HepG2 (cell line): ENCODE data around the gene ETHE1. TPM values are rescaled to one million over a fixed set of nuclear protein-coding genes. Genes with fewer than 3 reads are reported as not detected.

ENCODE experiments used
- HOXA7 ChIP-seq: sonication (generic); formaldehyde crosslinking; IDR thresholded peaks from 2 replicates; pipeline ENCODE4 v1.8.1; 2022; ENCODE audit warnings: mild to moderate bottlenecking, missing genetic modification reagents, moderate library complexity
- KIAA2018 ChIP-seq: sonication (generic); formaldehyde crosslinking; IDR thresholded peaks from 2 replicates; pipeline ENCODE4 v1.5.0; 2020; ENCODE audit warnings: mild to moderate bottlenecking, missing genetic modification reagents, borderline replicate concordance
- MXD3 ChIP-seq: IDR thresholded peaks from 2 replicates; pipeline ENCODE4 v1.6.1; 2016; ENCODE audit warnings: mild to moderate bottlenecking, missing biosample characterization, missing genetic modification reagents
- ONECUT2 ChIP-seq: sonication (generic); formaldehyde crosslinking; IDR thresholded peaks from 2 replicates; pipeline ENCODE4 v1.4.0; 2020; ENCODE audit warnings: missing genetic modification reagents
- RARG ChIP-seq: sonication (generic); formaldehyde crosslinking; IDR thresholded peaks from 2 replicates; pipeline ENCODE4 v1.4.0; 2020; ENCODE audit warnings: low read depth, mild to moderate bottlenecking, missing genetic modification reagents
- ZBTB1 ChIP-seq: sonication (generic); formaldehyde crosslinking; IDR thresholded peaks from 2 replicates; pipeline ENCODE4 v1.4.0; 2020; ENCODE audit warnings: missing genetic modification reagents, borderline replicate concordance
- ZNF263 ChIP-seq: sonication (generic); formaldehyde crosslinking; IDR thresholded peaks from 2 replicates; pipeline ENCODE4 v1.4.0; 2020; ENCODE audit warnings: missing genetic modification reagents
- ZNF318 ChIP-seq: sonication (generic); formaldehyde crosslinking; IDR thresholded peaks from 2 replicates; pipeline ENCODE4 v1.4.0; 2020; ENCODE audit warnings: mild to moderate bottlenecking, missing genetic modification reagents
- polyA plus RNA-seq, 8 experiments: library from polyadenylated mRNA; depleted of rRNA in 3 of 8; stranded (reverse) in 7 of 8; unstranded in 1 of 8; fragments of >200 nt; fragmentation: Illumina TruSeq in 4 of 8; extraction: Trizol in 4 of 8; gene quantifications; 2 replicates each; pipeline versions ENCODE4 v1.2.1 to v1.2.3, GENCODE V29; 2011 to 2016; ENCODE audit warnings: low read depth in 4 of 8, missing spikeins in 1 of 8, mixed read lengths in 1 of 8; ENCODE audit not compliant: insufficient read depth in 1 of 8
- total RNA-seq, 5 experiments: library from RNA; depleted of rRNA; stranded (reverse); fragments of >200 nt; fragmentation: Illumina TruSeq; extraction: Trizol; gene quantifications; 2 replicates each; pipeline ENCODE4 v1.2.3, GENCODE V29; 2016; ENCODE audit warnings: low read depth in 1 of 5
- TF ChIP-seq, protein P1 (sequence below): sonication (generic); formaldehyde crosslinking; IDR thresholded peaks from 2 replicates; pipeline ENCODE4 v1.4.0; 2020; ENCODE audit warnings: missing genetic modification reagents

ETHE1 gene
- total and polyA plus RNA-seq, 2 of the 13 experiments (the other 11 are each of a cell fraction or from before 2014, with no cell fraction given), result 32.5 to 58.4 TPM

DNA sequence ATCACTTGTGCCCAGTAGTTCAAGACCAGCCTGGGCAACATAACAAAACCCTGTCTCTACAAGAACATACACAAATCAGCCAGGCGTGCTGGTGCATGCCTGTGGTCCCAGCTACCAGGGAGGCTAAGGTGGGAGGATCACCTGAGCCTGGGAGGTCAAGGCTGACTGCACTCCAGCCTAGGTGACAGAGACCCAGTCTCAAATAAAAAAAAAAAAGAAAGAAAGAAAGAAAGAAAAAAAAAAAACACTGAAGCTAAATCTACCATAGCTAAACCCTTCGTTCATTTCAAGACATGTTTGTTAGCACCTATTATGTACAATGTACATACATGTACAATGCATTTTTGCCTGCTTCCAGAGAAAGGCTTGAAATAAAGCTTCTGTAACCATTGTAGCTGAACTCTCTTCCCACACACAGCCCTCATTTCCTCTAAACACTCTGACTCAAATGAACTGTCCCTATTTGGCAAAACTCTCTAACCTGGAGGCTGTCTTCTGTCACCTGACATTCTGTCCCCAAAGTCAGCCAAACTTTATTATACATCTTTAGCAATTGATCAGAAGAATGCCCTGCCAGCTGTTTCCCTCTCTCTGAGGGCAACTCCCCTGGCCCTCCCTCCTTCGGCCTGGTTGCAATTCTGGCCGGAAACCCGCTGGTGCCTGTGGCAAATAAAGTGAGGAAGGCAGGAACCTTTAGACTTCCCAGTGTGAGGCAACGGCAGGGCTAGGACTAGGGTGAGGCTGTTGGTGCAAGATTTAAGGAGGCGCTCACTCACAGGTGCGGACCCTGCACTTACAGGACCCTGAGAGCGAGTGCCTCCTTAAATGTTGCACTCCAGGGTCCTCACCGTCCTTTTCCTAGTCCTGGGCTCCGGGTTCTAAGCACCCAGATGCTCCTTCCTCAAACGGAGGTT lies 1.8 kb downstream of the ETHE1 start (continued):
- no peak for TF ChIP-seq ZNF318 (CRISPR knock-in tag)
- TF ChIP-seq KIAA2018 (CRISPR knock-in tag), result no peak
- TF ChIP-seq ONECUT2 (CRISPR knock-in tag), result no peak
- TF ChIP-seq, protein P1, sequence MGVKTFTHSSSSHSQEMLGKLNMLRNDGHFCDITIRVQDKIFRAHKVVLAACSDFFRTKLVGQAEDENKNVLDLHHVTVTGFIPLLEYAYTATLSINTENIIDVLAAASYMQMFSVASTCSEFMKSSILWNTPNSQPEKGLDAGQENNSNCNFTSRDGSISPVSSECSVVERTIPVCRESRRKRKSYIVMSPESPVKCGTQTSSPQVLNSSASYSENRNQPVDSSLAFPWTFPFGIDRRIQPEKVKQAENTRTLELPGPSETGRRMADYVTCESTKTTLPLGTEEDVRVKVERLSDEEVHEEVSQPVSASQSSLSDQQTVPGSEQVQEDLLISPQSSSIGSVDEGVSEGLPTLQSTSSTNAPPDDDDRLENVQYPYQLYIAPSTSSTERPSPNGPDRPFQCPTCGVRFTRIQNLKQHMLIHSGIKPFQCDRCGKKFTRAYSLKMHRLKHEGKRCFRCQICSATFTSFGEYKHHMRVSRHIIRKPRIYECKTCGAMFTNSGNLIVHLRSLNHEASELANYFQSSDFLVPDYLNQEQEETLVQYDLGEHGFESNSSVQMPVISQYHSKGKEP (CRISPR knock-in tag), result no peak
- TF ChIP-seq HOXA7 (CRISPR knock-in tag), result no peak
- no peak for TF ChIP-seq MXD3 (CRISPR knock-in tag)
- no peak for TF ChIP-seq ZNF263 (CRISPR knock-in tag)
- TF ChIP-seq RARG (CRISPR knock-in tag), result no peak
- no peak for TF ChIP-seq ZBTB1 (CRISPR knock-in tag)
